ENCODE data around the gene MYNN.

Gene MYNN

DNA sequence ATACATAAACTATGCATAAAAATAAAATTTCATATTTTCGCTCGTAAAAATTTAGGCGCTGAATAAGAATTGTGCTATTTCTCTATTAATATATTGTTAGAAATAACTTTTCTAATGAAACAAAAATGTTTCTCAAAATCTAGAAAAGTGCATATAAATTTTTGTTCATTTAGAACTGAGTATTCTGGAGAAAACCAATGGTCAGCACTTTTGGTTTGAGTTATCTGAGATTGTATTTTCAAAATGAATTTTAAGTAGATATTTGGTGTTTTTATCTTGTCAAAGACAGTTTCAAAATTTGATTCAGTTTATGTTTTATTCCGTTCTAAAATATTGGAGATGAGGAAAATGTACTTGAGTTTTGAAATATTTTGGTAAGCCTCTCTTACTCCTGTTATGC is 13.9 kb downstream of the MYNN start:
- H3K27ac ChIP-seq (ENCODE audit: low read length, poor library complexity, severe bottlenecking): no peak overlapping the region
- no peak overlapping the region for H3K14ac ChIP-seq (ENCODE audit: low read length in 2 of 2)
- no peak overlapping the region for H3K23ac ChIP-seq (ENCODE audit: low read length in 2 of 2)
- no peak overlapping the region for H2BK12ac ChIP-seq (ENCODE audit: low read length in 2 of 2)
- no peak overlapping the region for H2BK120ac ChIP-seq (ENCODE audit: low read depth, low read length)
- no peak overlapping the region for H3K18ac ChIP-seq (ENCODE audit: low read depth in 1 of 2, low read length in 2 of 2)
- H2AFZ ChIP-seq (ENCODE audit: low read depth, low read length): no peak overlapping the region
- no peak overlapping the region for H3K4me3 ChIP-seq (ENCODE audit: insufficient read depth in 1 of 2, low read depth in 1 of 2, low read length in 2 of 2)
- no peak overlapping the region for H4K8ac ChIP-seq (ENCODE audit: low read length)
- WGBS: no CpG with 5 or more reads among the region's 4 CpGs
- H2AK5ac ChIP-seq (ENCODE audit: low read length, severe bottlenecking): no peak overlapping the region
- no peaks in the 10 kb centered on the region for H3K9me3 ChIP-seq (ENCODE audit: control insufficient read depth, low read length)
- H3K79me1 ChIP-seq (replicated peaks; ENCODE audit: low read length, poor library complexity, severe bottlenecking): peaks cover 9% of the 10 kb centered on the region
- peaks cover 5 to 90% of the 10 kb centered on the region in 2 experiments for H3K36me3 ChIP-seq (ENCODE audit: control insufficient read depth in 1 of 2, insufficient read depth in 2 of 2, low read depth in 1 of 2, low read length in 2 of 2)
- H3K27me3 ChIP-seq (ENCODE audit: control insufficient read depth in 1 of 2, insufficient read depth in 1 of 2, low read length in 2 of 2): no peaks in the 10 kb centered on the region
- no peak for DNase-seq
- no peak overlapping the region for H2BK5ac ChIP-seq (ENCODE audit: low read depth, low read length, poor library complexity, severe bottlenecking)
- no peak overlapping the region for H4K91ac ChIP-seq (ENCODE audit: low read length)
- no peaks in the 10 kb centered on the region for H3K4me1 ChIP-seq (ENCODE audit: control insufficient read depth, insufficient read depth, low read depth, low read length)
- no peak overlapping the region for H3K9ac ChIP-seq (ENCODE audit: low read length)
- H2BK15ac ChIP-seq (ENCODE audit: low read depth, poor library complexity, severe bottlenecking): no peak overlapping the region
- no peak overlapping the region for H3K4ac ChIP-seq (ENCODE audit: low read depth in 1 of 2, low read length in 2 of 2)
- no peak overlapping the region for H3K4me2 ChIP-seq (ENCODE audit: low read length, poor library complexity, severe bottlenecking)

DNA sequence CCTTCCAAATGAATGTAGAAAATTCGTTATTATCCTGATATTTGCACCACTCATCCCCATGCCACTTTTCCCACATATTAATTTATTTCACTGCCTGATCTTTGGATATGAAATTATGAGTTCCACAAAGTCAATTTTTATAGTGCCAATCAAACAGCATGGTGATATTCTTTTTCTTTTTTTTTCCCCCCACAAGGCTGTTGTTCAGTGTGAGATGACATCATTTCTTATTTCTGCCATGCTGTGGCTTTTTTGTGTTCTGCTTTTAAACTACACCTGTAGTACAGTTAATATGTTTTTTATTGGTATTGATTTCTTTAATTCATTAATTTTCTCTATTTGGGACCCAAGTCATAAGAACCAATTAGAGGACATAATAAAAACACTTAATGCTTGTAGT is 14.6 kb downstream of the MYNN start:
- peaks cover 11% of the 10 kb centered on the region for H3K79me1 ChIP-seq (replicated peaks; ENCODE audit: low read length, poor library complexity, severe bottlenecking)
- H3K9ac ChIP-seq (ENCODE audit: low read length): no peak overlapping the region
- no peak overlapping the region for H3K23ac ChIP-seq (ENCODE audit: low read length in 2 of 2)
- H3K27me3 ChIP-seq (ENCODE audit: control insufficient read depth in 1 of 2, insufficient read depth in 1 of 2, low read length in 2 of 2): no peaks in the 10 kb centered on the region
- H2BK5ac ChIP-seq (ENCODE audit: low read depth, low read length, poor library complexity, severe bottlenecking): no peak overlapping the region
- no peaks in the 10 kb centered on the region for H3K9me3 ChIP-seq (ENCODE audit: control insufficient read depth, low read length)
- no peak overlapping the region for H2AFZ ChIP-seq (ENCODE audit: low read depth, low read length)
- H3K4me3 ChIP-seq (ENCODE audit: insufficient read depth in 1 of 2, low read depth in 1 of 2, low read length in 2 of 2): no peak overlapping the region
- no peak overlapping the region for H2BK15ac ChIP-seq (ENCODE audit: low read depth, poor library complexity, severe bottlenecking)
- no peak overlapping the region for H3K18ac ChIP-seq (ENCODE audit: low read depth in 1 of 2, low read length in 2 of 2)
- no peak overlapping the region for H2AK5ac ChIP-seq (ENCODE audit: low read length, severe bottlenecking)
- no peak overlapping the region for H3K27ac ChIP-seq (ENCODE audit: low read length, poor library complexity, severe bottlenecking)
- no peak overlapping the region for H2BK120ac ChIP-seq (ENCODE audit: low read depth, low read length)
- H2BK12ac ChIP-seq (ENCODE audit: low read length in 2 of 2): no peak overlapping the region
- H3K4me2 ChIP-seq (ENCODE audit: low read length, poor library complexity, severe bottlenecking): no peak overlapping the region
- WGBS: 100% methylated on average over 1 of the region's 1 CpG
- H3K36me3 ChIP-seq (ENCODE audit: control insufficient read depth in 1 of 2, insufficient read depth in 2 of 2, low read depth in 1 of 2, low read length in 2 of 2): peaks cover 3 to 90% of the 10 kb centered on the region in 2 experiments
- H3K14ac ChIP-seq (ENCODE audit: low read length in 2 of 2): no peak overlapping the region
- no peak overlapping the region for H4K8ac ChIP-seq (ENCODE audit: low read length)
- no peak for DNase-seq
- no peak overlapping the region for H3K4ac ChIP-seq (ENCODE audit: low read depth in 1 of 2, low read length in 2 of 2)
- H3K4me1 ChIP-seq (ENCODE audit: control insufficient read depth, insufficient read depth, low read depth, low read length): no peaks in the 10 kb centered on the region
- no peak overlapping the region for H4K91ac ChIP-seq (ENCODE audit: low read length)

DNA sequence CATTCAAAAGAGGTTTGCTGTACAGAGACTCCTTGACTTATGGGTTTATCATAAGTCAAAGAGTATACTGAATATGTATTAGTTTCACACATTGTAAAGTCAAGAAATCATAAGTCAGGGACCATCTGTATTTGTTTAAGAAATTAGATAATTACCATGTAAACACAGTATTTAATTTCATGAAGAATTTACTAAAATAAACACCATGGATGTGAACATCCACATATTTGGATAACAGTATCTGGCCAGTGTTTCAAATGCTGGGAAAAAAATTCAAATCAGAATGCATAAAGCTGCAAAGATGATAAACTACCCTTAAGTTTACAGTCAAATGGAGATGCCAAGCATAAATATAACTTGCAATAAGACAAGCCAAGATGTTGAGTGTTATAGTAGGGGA is 17.0 kb downstream of the MYNN start:
- H4K8ac ChIP-seq (ENCODE audit: low read length): no peak overlapping the region
- H3K23ac ChIP-seq (ENCODE audit: low read length in 2 of 2): no peak overlapping the region
- no peak overlapping the region for H4K91ac ChIP-seq (ENCODE audit: low read length)
- H2BK15ac ChIP-seq (ENCODE audit: low read depth, poor library complexity, severe bottlenecking): no peak overlapping the region
- no peak for DNase-seq
- peaks cover 11% of the 10 kb centered on the region for H3K79me1 ChIP-seq (replicated peaks; ENCODE audit: low read length, poor library complexity, severe bottlenecking)
- H3K9me3 ChIP-seq (ENCODE audit: control insufficient read depth, low read length): no peaks in the 10 kb centered on the region
- no peak overlapping the region for H3K4me3 ChIP-seq (ENCODE audit: insufficient read depth in 1 of 2, low read depth in 1 of 2, low read length in 2 of 2)
- H3K4ac ChIP-seq (ENCODE audit: low read depth in 1 of 2, low read length in 2 of 2): no peak overlapping the region
- no peaks in the 10 kb centered on the region for H3K4me1 ChIP-seq (ENCODE audit: control insufficient read depth, insufficient read depth, low read depth, low read length)
- H3K9ac ChIP-seq (ENCODE audit: low read length): no peak overlapping the region
- no peak overlapping the region for H3K18ac ChIP-seq (ENCODE audit: low read depth in 1 of 2, low read length in 2 of 2)
- no peak overlapping the region for H3K14ac ChIP-seq (ENCODE audit: low read length in 2 of 2)
- H3K27ac ChIP-seq (ENCODE audit: low read length, poor library complexity, severe bottlenecking): no peak overlapping the region
- H2BK12ac ChIP-seq (ENCODE audit: low read length in 2 of 2): no peak overlapping the region
- H2BK120ac ChIP-seq (ENCODE audit: low read depth, low read length): no peak overlapping the region
- no peak overlapping the region for H3K4me2 ChIP-seq (ENCODE audit: low read length, poor library complexity, severe bottlenecking)
- peaks cover 3 to 73% of the 10 kb centered on the region in 2 experiments for H3K36me3 ChIP-seq (ENCODE audit: control insufficient read depth in 1 of 2, insufficient read depth in 2 of 2, low read depth in 1 of 2, low read length in 2 of 2)
- no peak overlapping the region for H2AFZ ChIP-seq (ENCODE audit: low read depth, low read length)
- no peaks in the 10 kb centered on the region for H3K27me3 ChIP-seq (ENCODE audit: control insufficient read depth in 1 of 2, insufficient read depth in 1 of 2, low read length in 2 of 2)
- H2AK5ac ChIP-seq (ENCODE audit: low read length, severe bottlenecking): no peak overlapping the region
- H2BK5ac ChIP-seq (ENCODE audit: low read depth, low read length, poor library complexity, severe bottlenecking): no peak overlapping the region

DNA sequence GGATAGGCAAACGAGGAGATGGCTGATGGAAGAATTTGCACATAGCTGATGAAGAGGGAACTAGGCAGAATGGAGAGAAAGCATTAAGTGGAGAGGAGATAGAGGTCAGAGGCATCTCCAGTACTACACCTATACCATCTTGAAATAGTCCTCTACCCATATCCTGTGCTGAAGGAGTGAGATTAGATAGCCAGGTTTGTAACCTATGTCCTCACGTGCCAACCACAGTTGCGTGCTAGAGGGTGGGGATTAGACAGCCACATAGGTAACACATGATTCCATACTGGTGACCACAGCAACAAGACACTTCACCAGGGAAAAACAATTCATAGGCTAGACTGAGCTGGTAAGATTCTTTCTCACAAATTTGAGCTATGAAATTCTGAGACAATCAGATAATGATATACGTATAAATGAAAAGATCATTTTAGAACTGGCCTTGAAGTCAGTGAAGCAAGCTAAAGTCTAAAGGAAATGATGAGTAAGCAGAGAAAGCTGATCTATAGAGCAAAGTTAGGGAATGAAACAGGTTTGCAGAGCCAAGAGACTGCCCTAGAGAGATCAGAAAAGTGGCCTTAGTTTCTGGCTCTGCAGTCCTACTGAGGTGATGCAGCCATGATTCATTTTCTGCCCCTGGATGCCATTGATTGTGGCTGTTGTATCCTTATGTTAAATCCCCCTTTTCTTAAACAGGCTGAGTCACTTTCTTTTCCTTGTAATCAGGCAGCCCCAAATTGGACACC is 17.7 kb downstream of the MYNN start:
- H2AK5ac ChIP-seq (ENCODE audit: low read length, severe bottlenecking): no peak overlapping the region
- H3K27ac ChIP-seq (ENCODE audit: low read length, poor library complexity, severe bottlenecking): no peak overlapping the region
- no peak overlapping the region for H2AFZ ChIP-seq (ENCODE audit: low read depth, low read length)
- no peaks in the 10 kb centered on the region for H3K27me3 ChIP-seq (ENCODE audit: control insufficient read depth in 1 of 2, insufficient read depth in 1 of 2, low read length in 2 of 2)
- no peak overlapping the region for H4K91ac ChIP-seq (ENCODE audit: low read length)
- no peak overlapping the region for H3K18ac ChIP-seq (ENCODE audit: low read depth in 1 of 2, low read length in 2 of 2)
- no peak for DNase-seq
- H3K4me1 ChIP-seq (ENCODE audit: control insufficient read depth, insufficient read depth, low read depth, low read length): no peaks in the 10 kb centered on the region
- H3K36me3 ChIP-seq (ENCODE audit: control insufficient read depth in 1 of 2, insufficient read depth in 2 of 2, low read depth in 1 of 2, low read length in 2 of 2): peaks cover 3 to 70% of the 10 kb centered on the region in 2 experiments
- H4K8ac ChIP-seq (ENCODE audit: low read length): no peak overlapping the region
- H3K14ac ChIP-seq (ENCODE audit: low read length in 2 of 2): no peak overlapping the region
- H3K9ac ChIP-seq (ENCODE audit: low read length): no peak overlapping the region
- H3K23ac ChIP-seq (ENCODE audit: low read length in 2 of 2): no peak overlapping the region
- no peak overlapping the region for H2BK12ac ChIP-seq (ENCODE audit: low read length in 2 of 2)
- H3K79me1 ChIP-seq (replicated peaks; ENCODE audit: low read length, poor library complexity, severe bottlenecking): peaks cover 8% of the 10 kb centered on the region
- no peak overlapping the region for H2BK120ac ChIP-seq (ENCODE audit: low read depth, low read length)
- no peak overlapping the region for H3K4me2 ChIP-seq (ENCODE audit: low read length, poor library complexity, severe bottlenecking)
- H3K4me3 ChIP-seq (ENCODE audit: insufficient read depth in 1 of 2, low read depth in 1 of 2, low read length in 2 of 2): no peak overlapping the region
- H2BK5ac ChIP-seq (ENCODE audit: low read depth, low read length, poor library complexity, severe bottlenecking): no peak overlapping the region
- H3K4ac ChIP-seq (ENCODE audit: low read depth in 1 of 2, low read length in 2 of 2): no peak overlapping the region
- no peaks in the 10 kb centered on the region for H3K9me3 ChIP-seq (ENCODE audit: control insufficient read depth, low read length)
- WGBS: 100% methylated on average over 3 of the region's 4 CpGs
- H2BK15ac ChIP-seq (ENCODE audit: low read depth, poor library complexity, severe bottlenecking): no peak overlapping the region
